NCI-H2107 (cell line): ENCODE data around the gene NRARP.

Experiments
- DNase-seq: peaks from one replicate; lab custom pipeline; 2025; lab: John Stamatoyannopoulos, UW

Gene NRARP

GRCh38 chr9:137256856-137257255, 45.2 kb downstream of the NRARP start:
- no peak for DNase-seq

- no peak for DNase-seq
Observed at GRCh38 chr9:137256362-137256761, 45.7 kb downstream of the NRARP start.

GRCh38 chr9:137255448-137256114, 46.5 kb downstream of the NRARP start:
- no peak for DNase-seq

- peak; percentile 90 for DNase-seq
Observed at GRCh38 chr9:137254624-137255447, 47.2 kb downstream of the NRARP start, which contains the start of gene NELFB. Gene NELFB (plus strand): TSS chr9:137255327.

- no peak for DNase-seq
Observed at GRCh38 chr9:137253717-137254623, 48.1 kb downstream of the NRARP start.

GRCh38 chr9:137252555-137253506, 49.2 kb downstream of the NRARP start:
- no peak for DNase-seq

- DNase-seq = no peak
Observed at GRCh38 chr9:137251490-137252268, 50.4 kb downstream of the NRARP start.

GRCh38 chr9:137251194-137251461, 50.9 kb downstream of the NRARP start, which contains the start of gene STPG3:
Gene STPG3 (plus strand): TSS chr9:137251286. CDS start chr9:137251287, 1 bp downstream.
- DNase-seq = no peak

GRCh38 chr9:137250329-137251193, 51.5 kb downstream of the NRARP start:
- no peak for DNase-seq
